Lung (tissue), 12 donors: ENCODE results near the gene CEP104. TPM values are rescaled to one million over a fixed set of nuclear protein-coding genes. Genes with fewer than 3 reads are reported as not detected.

Experiments used
- ATAC-seq: fragments of 200-7000 bp; cut with Tn5 transposase; one replicate; pipeline ENCODE4 v1.9.1; 2020; ENCODE audit warnings: moderate number of reproducible peaks; ENCODE audit not compliant: insufficient read depth, low FRiP score
- DNase-seq, 3 donors: peaks; one replicate each; pipeline ENCODE4 v3.0.0-alpha.2; 2013 to 2017
- H3K27ac ChIP-seq, 2 donors: one replicate each; pipeline ENCODE4 v1.5.1; 2013; ENCODE audit warnings: mild to moderate bottlenecking in 2 of 2, moderate library complexity in 2 of 2, control low read depth in 1 of 2, inconsistent platforms in 1 of 2, low read depth in 1 of 2, low read length in 1 of 2
- H3K27me3 ChIP-seq, 3 donors: one replicate each; pipeline ENCODE4 v1.5.1; 2013; ENCODE audit warnings: low read length in 2 of 3; ENCODE audit not compliant: control insufficient read depth in 3 of 3, insufficient read depth in 3 of 3
- H3K36me3 ChIP-seq, 4 donors: one replicate each; pipeline ENCODE4 v1.5.1; 2013; ENCODE audit warnings: low read length in 4 of 4, mild to moderate bottlenecking in 1 of 4, moderate library complexity in 1 of 4; ENCODE audit not compliant: control insufficient read depth in 4 of 4, insufficient read depth in 4 of 4
- H3K4me1 ChIP-seq, 5 donors: one replicate each; pipeline ENCODE4 v1.5.1; 2013; ENCODE audit warnings: low read length in 5 of 5, mild to moderate bottlenecking in 2 of 5, moderate library complexity in 1 of 5; ENCODE audit not compliant: control insufficient read depth in 5 of 5, insufficient read depth in 5 of 5
- H3K4me3 ChIP-seq: one replicate; pipeline ENCODE4 v1.5.1; 2013; ENCODE audit warnings: mild to moderate bottlenecking, control low read depth, moderate library complexity
- H3K9ac ChIP-seq, 2 donors: one replicate each; pipeline ENCODE4 v1.5.1; 2013; ENCODE audit warnings: low read length in 2 of 2, control low read depth in 1 of 2; ENCODE audit not compliant: insufficient read depth in 1 of 2
- H3K9me3 ChIP-seq, 4 donors: one replicate each; pipeline ENCODE4 v1.5.1; 2013; ENCODE audit warnings: low read length in 3 of 4, mild to moderate bottlenecking in 1 of 4, moderate library complexity in 1 of 4; ENCODE audit not compliant: control insufficient read depth in 4 of 4, insufficient read depth in 3 of 4
- CTCF ChIP-seq: IDR thresholded peaks from 2 replicates; pipeline ENCODE4 v1.5.1; 2012; ENCODE audit warnings: mild to moderate bottlenecking; ENCODE audit errors: control extremely low read depth, extremely low read depth
- WGBS, 2 donors: extraction: QIAGEN DNeasy Blood & Tissue Kit; methylation state at CpG; one replicate each; pipeline ENCODE4 v1.1.7; 2013; 5-methylcytosine and 5-hydroxymethylcytosine counted together
- polyA plus RNA-seq, 2 donors: library from polyadenylated mRNA; stranded (reverse); fragments of 200-250 nt; gene quantifications; one replicate each; pipeline ENCODE4 v1.2.1, GENCODE V29; 2013
- total RNA-seq, 2 donors: library from RNA; depleted of rRNA in 1 of 2; stranded (reverse); fragments of >200 nt in 1 of 2; gene quantifications; one replicate each; pipeline ENCODE4 v1.2.1, GENCODE V29; 2014 to 2021
- donor health status: control.
- donor health status: control.
- donor health status: Bipolar disorder and iron deficiency.
- donor health status: healthy.
- donor health status: DM: yes; HTN: yes; CAD: no.

Gene CEP104
- total and polyA plus RNA-seq, 4 donors, result 8.9 to 56.5 (median 25.5) TPM

- ATAC-seq (peak; percentile 91), DNase-seq (peak; percentile 97 to 98 (median 97))
- Histone ChIP-seq H3K27me3 (no peaks in the 10 kb centered on the region), H3K27ac (peak overlapping the region; percentile 95 to 99), H3K4me1 (peaks cover 0 to 4% (median 0%) of the 10 kb centered on the region in 5 donors), H3K9ac (no peak overlapping the region), H3K9me3 (peaks cover 0 to 4% (median 2%) of the 10 kb centered on the region in 4 donors), H3K36me3 (peaks cover 0 to 4% (median 0%) of the 10 kb centered on the region in 4 donors), H3K4me3 (peak overlapping the region; percentile 71)
- TF ChIP-seq CTCF, result no peak
- WGBS, 2 donors, result 0 to 1% methylated on average over 51 of the region's 51 CpGs
These were observed 44.0 kb upstream of the CEP104 start for GRCh38 chr1:3900969-3901529.

- no peak for TF ChIP-seq CTCF
- Histone ChIP-seq H3K4me3 (peak within 1 kb of the TSS; percentile 90), H3K4me1 (peaks cover 0 to 4% (median 0%) of the 10 kb centered on the region in 5 donors), H3K9ac (peak within 1 kb of the TSS; percentile 66 to 67), H3K27ac (peak within 1 kb of the TSS; percentile 95 to 99), H3K36me3 (peaks cover 0 to 10% (median 2%) of the 10 kb centered on the region in 4 donors), H3K9me3 (peaks cover 0 to 4% (median 2%) of the 10 kb centered on the region in 4 donors), H3K27me3 (no peaks in the 10 kb centered on the region)
- ATAC-seq (peak; percentile 88), DNase-seq (peak; percentile 99 to 100 (median 100))
- WGBS, 2 donors, result 0 to 1% methylated on average over 53 to 58 of the region's 58 CpGs
These were observed 43.3 kb upstream of the CEP104 start, which contains the start of gene C1orf174 for GRCh38 chr1:3900150-3900968. Gene C1orf174 (minus strand): TSS chr1:3900272. CDS start chr1:3900186, 86 bp downstream.

- DNase-seq (peak in 1 of 3 donors; percentile 28), ATAC-seq (no peak)
- no peak for TF ChIP-seq CTCF
- H3K36me3 ChIP-seq, result peaks cover 0 to 10% (median 7%) of the 10 kb centered on the region in 4 donors
- 0 to 1% methylated on average over 21 to 26 of the region's 26 CpGs for WGBS, 2 donors
- peak overlapping the region; percentile 95 to 99 for H3K27ac ChIP-seq
- peak overlapping the region; percentile 38 to 66 for H3K9ac ChIP-seq
- no peaks in the 10 kb centered on the region for H3K27me3 ChIP-seq
- H3K9me3 ChIP-seq, result peaks cover 0 to 4% (median 2%) of the 10 kb centered on the region in 4 donors
- H3K4me1 ChIP-seq, result peaks cover 0 to 7% (median 0%) of the 10 kb centered on the region in 5 donors
- H3K4me3 ChIP-seq, result peak overlapping the region; percentile 90
These were observed 42.7 kb upstream of the CEP104 start for GRCh38 chr1:3899754-3900149.
